Fibroblast of skin of right biceps (primary cell): ENCODE data around the gene FEZF2.

Source experiments
- DNase-seq: peaks from one replicate; pipeline ENCODE4 v3.0.0-alpha.2; 2013

FEZF2 gene

DNA sequence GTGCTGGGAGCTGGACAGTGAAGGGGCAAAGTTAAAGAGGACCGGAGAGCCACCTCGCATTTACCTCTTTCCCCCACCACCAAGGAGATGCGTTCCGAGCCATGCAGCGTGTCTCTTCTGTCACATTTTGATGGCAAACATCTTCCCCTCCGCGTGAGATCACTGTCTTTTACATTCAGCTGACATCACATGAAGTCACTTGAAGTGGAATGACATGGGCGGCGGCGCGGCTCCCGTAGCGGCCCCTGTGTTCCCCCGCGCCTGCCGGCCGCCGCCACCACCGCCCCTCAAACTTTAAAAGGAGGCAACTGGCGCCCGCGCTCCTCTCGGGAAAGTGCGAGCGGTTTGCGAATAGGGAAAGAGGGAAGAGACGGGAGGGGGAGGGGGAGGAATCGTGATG, at the start of gene FEZF2:
Gene FEZF2, minus strand, starts transcription at position 336 of the 400 bp plus-strand sequence. CDS start 682 bp downstream, outside the sequence.
- DNase-seq: no peak

DNA sequence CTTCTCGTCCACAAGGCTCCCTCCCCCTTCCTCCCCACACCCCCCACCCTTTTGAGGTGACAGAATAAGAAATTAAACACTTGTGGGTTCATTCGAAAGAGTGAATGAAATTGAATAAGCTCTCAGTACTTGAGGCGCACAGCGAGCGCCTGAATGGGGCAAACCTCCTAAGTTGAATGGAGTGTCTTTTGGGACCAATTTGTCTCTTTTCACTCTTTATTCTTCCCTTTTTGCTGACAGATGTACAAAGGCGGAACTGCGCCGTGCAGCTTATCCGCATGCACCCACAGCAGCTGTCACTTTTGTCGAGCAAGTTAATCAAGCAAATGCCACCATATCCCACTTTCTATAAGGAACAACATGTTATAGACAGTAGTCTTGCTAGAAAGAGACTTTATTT, 47.9 kb upstream of the FEZF2 start:
- no peak for DNase-seq

DNA sequence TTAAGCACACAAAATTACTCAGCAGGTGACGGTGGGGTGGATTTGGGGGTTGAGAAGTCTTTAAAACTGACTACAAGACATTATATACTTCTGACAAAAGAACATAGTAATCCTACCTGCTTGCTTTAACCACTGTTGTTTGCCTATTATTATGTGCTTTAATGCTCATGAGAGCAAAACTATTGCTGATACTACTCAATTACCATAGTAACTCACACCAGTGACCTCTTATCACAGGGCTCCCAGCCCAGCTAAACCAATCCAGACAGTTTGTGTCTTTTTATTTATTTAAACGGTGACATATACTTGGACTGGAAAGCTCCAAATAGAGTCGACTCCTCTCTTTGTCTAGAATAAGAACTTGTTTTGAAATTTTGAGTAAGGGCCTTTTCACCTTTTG, 42.8 kb upstream of the FEZF2 start:
- no peak for DNase-seq

DNA sequence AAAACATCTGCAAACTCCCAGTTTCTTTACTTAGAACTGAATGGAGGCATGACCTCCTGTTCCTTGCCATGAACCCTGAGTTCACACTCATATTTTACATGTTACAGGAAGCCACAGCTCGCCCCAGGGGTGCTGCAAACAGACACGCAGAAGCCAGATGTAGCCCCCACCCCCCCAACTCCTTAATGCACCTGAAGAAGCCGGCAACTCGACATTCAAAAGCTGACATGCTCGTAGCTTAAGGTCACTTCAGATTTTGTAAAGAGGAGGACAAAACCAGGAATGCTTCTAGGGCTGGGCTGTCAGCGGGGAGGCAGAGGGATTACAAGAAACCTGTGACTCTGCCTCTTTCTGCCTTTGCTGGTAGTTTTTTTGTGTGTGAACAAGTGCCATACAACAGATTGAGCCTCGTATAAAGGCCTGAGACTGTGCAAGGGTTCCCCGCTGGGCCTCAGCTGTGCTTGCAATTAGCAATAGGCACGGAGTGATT, 42.0 kb upstream of the FEZF2 start:
- DNase-seq: no peak

DNA sequence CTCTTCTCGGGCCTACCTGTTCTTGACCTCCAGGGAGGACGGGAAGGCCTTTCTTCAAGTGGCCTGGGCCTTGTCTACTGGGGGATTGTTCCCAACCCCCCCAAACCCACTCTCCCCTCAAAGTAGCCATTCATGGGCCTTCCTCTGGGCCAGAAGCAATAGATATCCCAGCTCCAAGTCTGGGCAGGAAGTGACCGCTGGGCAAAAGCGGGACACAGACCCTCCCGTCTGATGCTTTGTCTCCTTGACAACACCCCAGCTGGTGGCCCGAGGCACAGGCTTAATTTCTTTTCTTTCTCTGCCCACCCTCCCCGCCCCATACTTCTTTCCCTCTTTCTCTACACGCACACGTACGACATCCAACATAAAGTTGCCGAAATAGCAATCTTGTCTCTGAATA, 41.4 kb upstream of the FEZF2 start:
- no peak for DNase-seq

DNA sequence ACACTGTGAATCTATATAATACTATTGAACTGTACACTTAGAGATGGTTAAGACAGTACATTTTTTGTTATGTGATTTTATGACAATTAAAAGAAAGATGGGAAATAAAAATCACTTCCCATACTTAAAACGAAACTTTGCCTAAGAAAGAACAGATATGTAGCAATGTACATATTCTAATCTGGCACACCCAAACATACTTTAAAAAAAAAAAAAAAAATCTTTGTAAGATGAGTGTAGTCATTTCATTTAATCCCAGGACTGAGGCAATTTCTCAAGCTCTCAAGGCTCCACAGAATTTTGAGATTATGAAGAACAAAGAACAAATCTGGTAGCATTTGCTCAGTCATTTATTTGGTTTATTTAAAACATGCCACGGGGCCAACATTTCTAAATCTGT, 40.3 kb upstream of the FEZF2 start:
- DNase-seq: no peak

DNA sequence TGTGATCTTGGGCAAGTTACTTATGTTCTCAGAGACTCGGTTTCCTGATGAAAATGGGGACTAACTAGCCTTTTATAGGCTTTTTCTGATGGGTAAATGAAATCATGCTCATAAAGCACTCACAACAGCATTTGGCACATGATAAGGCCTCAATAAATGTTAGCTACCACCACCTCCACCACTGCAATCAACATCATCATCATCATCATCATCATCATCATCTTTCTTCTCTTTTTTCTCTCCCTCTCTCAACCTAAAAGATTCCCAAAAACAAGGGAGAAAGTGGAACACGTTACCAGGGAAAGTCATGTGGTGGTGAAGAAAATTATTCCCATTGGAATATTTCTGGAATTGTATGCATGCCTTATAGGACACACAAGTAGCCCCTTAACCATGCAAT, 33.6 kb upstream of the FEZF2 start:
- no peak for DNase-seq

DNA sequence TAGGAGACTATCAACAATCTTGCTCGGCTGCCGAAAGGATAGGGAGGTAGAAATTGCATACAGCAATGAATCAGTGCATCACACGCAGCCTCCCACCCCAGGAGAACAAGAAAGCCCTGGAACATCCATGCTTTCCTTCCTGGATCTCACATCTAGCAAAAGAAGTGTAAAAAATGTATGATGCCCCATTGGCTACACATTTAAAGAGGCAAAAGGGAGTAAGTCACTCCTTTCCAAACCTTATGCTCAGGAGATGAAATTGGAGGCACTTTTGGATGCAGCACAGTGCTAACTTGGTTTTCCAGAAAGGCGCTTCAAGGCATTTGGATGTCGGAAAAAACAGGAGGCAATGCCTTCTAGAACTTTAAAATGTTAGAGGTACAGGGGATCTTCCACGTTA, 32.2 kb upstream of the FEZF2 start:
- DNase-seq: no peak

DNA sequence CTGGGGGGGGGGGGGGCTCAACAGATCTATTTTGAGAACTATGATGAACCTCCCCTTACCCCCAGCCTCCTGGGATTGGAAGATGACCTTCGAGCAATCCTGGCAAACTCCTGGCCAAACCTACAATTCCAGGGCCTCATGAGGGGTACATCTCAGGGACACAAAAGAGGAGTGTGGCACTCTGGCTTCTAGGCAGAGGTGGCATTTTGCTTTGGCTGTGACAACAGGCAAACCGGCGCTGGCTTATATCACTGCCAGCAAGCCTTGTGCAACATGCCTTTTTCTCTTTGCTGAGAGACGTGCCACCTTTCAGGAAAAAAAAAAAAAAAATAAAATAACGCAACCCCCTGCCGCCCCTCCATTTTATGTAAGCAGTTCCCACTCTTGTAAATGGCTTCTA, 31.8 kb upstream of the FEZF2 start:
- DNase-seq: no peak

DNA sequence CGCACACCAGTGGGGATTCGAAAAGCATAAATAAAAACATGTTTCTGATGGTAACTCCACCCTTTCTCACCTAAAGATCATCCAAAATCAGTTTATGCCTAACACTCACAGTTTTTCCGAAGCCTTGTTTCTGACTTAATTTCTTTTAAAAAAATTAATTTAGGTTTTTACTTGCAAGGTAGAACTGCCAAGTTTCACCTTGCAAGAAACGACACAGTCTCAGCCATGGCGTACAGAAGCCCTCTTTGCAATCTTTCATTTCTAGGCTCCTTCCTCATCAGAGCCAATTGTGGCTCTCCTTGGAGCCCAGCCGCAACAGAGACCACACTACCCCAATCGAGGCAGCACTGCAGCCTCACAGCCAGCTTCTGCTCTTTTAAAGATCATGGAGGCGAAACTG, 31.0 kb upstream of the FEZF2 start:
- DNase-seq: no peak

DNA sequence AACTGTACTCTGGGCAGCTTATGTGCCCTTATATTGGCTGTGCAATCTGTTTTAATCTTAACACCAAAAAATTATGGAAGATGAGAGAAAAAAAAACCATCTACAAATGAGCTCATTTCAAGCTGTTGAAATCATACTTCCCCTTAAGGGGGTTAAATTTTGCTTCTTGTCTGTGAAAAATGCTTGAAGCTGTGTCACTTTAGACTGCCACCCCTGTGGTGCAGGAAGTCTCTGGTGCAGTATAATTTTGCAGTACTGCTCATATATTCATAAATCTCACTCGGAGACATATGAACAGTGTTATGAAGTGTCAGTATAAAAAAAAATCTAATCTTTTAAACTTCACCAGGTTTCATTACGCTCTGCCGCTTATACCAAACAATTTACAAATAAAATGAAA, 30.4 kb upstream of the FEZF2 start:
- no peak for DNase-seq

DNA sequence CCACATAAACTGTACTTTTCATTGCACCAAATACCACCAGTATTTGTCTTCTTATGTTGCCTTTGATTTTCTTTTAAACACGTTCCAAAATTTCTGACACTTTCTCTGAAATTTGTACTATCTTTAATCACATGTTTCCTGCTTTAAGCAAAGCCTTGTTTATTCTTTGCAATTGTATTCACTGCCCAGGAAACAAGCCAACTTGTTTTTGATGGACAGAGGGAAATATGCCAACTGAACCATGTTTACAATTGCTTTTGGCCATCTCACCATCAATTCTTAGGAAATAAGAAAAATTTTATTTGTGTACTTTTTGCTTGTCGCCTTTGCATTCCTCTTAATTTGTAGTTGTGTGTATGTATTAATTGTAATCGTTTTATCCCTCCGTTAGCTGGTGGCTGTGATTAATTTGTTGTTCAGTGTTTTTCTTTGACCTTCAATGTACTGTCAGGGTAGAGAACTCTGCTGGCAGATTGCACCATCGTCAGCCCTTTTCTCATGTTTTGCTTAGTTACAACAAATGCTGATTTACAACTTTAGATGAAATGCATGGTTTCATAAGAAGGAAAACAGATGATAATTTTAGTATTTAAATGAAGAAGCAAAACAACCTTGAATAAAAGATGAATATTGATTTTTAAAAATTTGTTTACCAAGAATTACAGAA, 19.4 kb upstream of the FEZF2 start:
- DNase-seq: no peak

DNA sequence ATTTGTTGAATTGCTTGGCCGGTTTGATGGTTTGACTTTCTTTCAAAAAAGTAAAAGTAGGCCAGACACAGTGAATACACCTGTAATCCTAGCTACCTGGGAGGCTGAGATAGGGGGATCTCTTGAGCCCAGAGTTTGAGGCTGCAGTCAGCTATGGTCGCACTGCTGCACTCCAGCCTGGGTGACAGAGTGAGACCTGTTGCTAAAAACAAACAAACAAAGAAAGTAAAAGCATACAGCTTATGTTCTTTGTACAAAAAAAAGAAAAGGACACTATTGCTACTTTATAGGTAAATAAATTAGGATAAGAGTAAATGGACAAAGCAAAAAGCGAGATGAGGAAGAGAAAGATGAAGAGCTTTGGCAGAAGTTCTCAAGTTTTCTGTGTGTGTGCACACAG, 13.9 kb upstream of the FEZF2 start:
- no peak for DNase-seq

DNA sequence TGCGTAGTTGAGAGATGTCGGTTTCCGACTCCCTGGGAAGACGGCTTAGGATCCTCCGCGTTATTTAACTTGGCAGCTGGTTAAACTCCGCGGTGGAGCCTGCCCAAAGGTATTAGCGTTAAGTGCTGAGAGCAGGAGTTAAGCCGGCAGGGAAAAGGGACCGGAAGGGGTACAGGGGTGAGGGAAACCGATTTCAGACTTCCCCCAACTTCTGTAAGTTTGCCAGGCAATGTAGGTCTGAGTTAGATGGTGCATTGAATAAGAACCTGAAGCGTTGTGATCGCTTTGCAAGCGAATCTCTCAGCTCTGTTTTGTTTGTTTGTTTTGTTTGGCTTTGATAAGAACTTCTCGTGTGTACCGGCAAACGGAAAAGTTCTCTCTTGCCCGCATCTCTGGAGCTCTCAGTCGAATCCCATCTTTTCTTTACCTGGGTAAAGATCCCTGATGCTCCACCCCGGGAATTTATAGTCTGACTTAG, 6.0 kb upstream of the FEZF2 start:
- DNase-seq: no peak

DNA sequence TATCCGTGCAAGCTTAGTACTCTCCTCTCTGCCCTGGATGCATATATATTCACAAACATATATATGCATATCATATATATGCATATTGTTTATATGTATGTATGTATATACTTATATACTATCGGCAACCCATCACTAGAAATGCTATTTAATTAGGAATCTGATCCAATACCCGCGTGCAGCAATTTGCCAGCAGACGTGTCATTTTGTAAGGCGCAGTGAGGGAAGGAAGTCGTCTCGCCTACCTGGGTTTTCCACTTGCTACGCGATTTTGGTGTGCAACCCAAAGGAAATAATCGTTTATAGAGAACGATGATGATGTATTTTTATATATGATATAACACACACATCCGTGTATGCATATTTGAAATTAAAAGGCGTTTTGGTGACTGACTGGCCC, 5.6 kb upstream of the FEZF2 start:
- DNase-seq: no peak

DNA sequence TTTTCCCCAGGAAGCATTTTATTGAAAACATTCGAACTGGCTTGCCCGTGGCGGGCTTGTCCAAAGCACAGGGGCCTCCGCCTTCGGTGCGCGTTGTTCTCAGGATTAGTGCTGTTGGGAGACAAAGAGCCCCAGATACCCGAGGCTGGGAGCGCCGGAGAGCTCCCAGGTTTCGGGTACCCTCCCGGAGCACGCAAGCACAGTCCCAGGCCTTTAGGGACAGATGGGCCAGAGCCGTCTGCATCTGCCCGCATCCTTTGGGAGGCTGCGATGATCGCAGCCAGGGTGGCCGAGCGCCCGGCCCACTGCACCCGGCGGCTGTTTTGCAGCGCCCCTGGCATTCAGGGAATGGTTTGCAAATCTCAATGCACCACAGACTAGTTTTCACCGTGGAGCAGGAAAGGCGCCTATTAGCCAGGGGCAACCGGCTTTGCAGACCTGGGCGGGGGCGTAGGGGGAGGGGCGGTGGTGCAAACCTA, 5.0 kb upstream of the FEZF2 start:
- DNase-seq: no peak

DNA sequence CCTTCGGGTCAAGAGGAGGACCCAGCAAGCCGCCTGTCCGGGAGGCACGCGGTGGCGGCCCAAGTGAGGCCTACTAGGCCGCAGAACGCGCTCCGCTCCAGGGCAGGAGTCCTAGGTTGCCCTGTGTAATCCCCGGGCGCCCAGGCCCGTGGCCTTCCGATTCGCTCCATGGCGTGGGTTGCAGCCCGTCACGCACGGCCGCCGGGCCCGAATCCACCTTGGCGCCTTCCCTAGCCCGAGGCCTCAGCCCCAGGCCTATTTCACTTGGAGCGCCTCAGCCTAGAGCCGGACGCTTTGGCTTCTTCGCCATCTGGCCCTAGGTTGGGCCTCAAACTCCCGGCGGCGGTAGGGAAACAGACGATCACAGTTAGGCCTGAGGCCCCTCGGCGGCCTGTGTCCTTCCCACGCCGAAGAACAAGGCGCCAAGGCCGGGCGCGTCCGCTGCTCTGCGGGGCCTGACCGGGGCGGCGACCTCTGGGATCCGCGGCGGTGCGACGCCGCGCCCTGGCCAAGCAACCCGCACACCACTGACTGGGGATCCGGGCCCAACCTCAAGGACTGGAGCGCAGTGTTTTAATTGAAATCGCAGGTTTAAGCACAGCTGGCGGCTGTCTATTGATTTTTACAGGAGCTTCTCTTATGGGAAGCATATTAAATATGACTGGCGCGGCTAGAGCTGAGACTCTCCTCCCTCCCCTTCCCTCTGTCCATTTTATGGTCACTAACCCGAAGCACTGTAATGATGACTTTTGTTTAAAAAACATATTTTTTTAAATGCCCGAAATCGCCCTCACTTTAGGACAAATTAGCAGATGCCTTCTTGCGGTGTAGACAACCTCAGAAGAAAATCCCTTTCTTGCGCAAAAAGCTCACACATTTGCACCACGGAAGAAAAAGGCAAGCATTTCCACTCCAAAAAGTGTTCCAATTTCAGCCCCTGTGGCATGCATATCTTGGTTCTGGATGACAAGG, 3.8 kb upstream of the FEZF2 start:
- no peak for DNase-seq

DNA sequence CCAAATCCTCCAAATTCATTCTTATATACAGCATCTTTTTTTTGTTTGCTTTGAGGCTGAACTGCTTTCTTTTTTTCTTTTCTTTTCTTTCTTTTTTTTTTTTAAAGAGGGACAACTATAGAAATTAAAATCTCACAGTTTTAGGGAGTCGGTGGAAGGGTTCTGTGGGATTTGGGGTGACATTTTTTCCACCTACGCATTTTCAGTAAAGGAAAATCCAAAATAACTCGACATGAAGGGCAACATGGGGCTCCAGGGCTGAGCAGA, 3.0 kb upstream of the FEZF2 start:
- no peak for DNase-seq

DNA sequence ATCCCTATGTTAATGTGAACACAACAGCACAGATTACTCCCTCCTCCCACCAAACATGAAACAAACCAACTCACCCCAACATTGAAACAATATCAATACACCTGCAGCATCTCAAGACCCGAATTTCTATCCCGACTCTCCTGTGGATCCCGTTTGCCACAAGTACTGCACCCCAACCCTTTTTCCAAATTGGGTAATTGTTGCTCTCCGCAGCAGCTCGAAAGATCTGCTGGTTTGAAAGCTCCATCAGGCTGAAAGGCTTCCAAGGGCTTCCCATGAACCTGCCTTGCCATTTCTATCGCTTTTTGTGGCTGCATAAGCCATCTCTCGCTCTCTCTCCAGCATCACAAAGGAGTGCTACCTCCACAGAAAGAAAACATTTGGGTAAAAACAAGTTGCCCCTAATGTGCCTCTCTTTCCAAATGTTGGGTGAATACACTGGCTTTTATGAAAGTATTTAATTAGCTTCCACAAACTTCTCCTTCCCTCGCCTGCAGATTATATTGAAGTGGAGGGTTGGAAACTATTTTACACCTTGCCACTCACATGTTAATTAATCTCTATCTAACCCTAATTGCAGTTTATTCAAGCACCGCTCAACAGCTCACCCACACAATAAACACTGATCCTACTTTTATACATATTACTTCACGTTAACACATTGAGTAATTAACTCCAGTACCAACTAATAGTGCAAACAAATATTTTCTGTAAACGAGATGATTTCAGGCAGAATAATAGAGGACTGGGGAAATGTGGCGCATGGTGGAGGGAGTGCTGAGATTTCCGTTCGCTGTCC, 2.5 kb upstream of the FEZF2 start:
- no peak for DNase-seq

DNA sequence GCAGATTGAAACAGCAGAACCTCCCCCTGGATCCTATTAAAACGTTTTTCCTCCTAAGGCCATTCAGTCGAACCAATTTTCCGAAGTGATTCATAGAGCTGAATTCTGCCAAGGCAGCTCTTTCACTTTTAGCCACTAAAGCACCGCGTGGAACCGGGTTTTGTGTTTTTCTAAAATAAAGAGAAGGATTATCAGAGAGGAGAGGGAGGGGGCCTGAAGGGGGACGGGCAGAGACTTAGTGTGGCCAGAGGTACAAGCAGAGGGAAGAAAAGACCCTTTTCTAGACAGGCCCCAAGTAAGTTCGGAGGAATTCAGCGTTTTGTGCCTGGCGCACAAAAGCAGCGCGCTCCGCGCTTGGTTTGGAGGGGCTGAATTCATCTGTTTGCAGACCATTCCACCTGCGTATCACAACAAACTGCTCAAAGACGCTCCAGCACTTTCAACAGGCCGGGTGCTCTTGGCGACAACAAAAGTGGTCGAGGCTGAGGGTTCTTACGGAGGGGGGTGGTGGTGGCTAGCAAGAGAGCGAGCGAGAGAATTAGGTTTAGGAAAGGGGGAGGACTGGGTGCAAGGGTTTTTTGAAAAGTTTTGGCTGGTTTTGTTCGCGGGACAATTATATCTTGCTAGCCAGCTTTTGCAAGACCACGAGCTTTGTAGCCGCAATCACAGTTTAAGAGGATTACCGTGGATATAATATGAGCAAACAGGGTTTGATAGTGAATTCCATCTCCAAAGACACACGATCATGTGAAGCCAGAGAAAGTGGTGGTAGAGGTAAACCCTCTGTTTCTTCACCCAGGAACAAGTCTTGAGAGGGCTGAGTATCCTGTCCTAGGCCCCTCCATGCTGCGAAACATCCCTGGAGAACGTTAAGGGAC, 1.2 kb upstream of the FEZF2 start:
- no peak for DNase-seq

DNA sequence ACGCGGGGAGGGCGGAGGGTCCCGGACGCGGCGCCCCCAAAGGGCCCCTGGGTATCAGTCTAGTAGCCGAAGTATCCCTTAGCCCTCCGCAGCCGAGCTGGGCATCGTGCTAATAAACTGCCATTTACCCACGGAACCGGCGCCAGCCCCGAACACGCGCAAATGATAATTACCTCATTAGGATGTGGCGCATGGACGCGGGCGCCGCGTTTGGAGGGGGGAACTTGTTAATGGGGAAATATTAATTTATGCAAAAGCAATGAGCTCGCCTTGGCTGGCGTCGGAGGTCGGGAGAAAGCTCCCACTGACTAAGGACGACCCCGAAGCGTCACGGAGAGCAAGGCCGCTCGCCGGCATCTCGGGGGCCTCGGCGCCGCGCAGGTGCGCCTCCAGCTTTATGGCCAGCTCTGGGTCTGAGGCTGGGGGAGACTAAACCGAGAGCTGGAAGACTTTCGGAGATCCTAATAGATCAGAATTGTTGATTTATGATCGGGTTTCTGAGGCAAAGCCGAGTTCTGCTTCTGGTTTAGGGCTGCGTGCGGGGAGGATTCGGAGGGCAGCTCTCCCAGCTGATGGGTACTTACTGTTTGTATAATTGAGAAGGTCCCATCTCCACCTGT, 474 bp upstream of the FEZF2 start:
- no peak for DNase-seq

DNA sequence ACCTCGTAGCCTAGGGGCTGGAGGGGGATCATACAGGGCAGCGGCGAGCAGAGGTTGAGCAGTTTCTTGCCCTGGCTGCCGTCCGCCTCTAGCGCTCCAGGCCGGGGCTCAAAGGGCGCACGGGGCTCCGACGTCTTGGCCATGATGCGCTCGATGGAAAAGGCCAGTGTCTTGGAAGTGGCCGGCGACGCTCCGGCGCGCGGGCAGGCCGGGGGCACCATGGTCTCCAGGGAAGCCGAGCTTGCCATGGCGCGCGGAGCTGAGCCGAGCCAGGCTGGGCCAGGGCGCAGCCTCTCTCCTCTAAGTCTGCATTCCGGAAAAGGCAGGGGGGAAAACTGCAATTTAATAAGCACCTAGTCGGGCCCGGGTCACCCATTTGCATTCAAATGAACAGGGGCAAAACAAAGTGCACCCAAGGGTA, 719 bp downstream of the FEZF2 start:
- no peak for DNase-seq
